NCI-H510A (cell line): ENCODE results near the gene CLEC2A.
A peak's percentile ranks its signal among the peaks of the same experiment; 100 is the strongest.

Experiments
- DNase-seq: peaks from one replicate; lab custom pipeline; 2025; lab: John Stamatoyannopoulos, UW

The CLEC2A gene

DNA sequence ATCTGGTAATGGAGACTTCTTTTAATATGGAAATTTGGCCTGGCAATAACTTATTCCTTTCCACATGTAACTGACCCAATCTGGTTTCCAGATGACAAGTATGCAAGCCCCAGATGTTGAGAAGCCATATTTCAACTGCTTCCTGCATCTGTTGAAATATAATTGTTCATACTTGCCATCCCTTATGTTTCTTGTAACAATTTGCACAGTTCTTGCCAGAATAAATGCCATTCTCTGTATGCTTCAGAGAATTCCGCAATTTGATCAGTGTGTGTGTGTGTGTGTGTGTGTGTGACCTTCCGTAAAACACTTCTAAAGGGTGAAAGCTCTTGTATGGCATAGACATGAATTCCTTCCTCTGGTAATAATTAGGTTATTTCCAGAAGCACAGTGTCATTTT lies 1.8 kb upstream of the CLEC2A start:
- DNase-seq, result no peak

GRCh38 chr12:9931245-9931644 lies 925 bp downstream of the CLEC2A start:
- no peak for DNase-seq

GRCh38 chr12:9928607-9929006 lies 3.6 kb downstream of the CLEC2A start:
- no peak for DNase-seq

GRCh38 chr12:9926876-9927275 lies 5.3 kb downstream of the CLEC2A start:
- DNase-seq, result no peak

GRCh38 chr12:9925705-9926393 lies 6.3 kb downstream of the CLEC2A start:
- DNase-seq, result peak; percentile 3

DNA sequence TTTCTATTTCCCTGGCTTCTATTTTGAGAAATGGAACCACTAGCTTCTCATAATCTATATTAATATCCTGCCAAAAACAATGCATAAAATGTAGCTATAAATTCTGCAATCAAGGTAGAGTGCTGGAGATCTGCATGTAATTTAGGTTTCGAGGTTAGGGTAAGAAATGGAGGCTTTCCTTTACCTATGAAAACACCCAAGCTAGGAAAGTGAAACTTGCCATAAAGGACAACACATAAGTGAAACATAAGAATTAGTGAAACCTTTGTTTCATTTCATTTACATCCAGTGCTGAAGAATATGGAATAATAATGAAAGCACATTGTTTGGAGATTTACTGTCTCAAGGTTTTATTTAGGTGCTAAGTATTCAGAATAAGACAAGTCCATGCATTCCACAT lies 9.7 kb downstream of the CLEC2A start:
- DNase-seq, result no peak

- no peak for DNase-seq
Observed at GRCh38 chr12:9920451-9920850, 11.7 kb downstream of the CLEC2A start.

- no peak for DNase-seq
Observed at GRCh38 chr12:9919443-9919842, 12.7 kb downstream of the CLEC2A start.

DNA sequence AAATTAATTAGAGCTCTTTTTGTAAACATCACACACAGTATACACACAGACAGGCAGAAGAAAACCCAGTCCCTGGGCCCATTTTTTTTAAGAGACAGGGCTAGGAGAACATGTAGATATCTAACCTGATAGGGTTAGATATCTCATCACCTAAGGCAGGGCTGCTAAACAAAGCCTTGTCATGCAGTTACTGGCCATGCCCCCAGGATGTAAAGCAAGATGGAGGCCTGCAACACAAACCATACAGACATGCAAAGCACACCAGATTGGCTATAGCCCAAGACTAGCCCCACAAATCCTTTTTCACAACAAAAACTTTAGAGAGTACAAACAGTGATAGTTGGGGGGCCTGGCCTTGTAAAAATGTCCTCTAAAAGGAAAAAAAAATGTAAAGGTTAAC lies 20.5 kb downstream of the CLEC2A start:
- no peak for DNase-seq

- DNase-seq, result no peak
Observed at GRCh38 chr12:9910716-9911421, 21.3 kb downstream of the CLEC2A start.

DNA sequence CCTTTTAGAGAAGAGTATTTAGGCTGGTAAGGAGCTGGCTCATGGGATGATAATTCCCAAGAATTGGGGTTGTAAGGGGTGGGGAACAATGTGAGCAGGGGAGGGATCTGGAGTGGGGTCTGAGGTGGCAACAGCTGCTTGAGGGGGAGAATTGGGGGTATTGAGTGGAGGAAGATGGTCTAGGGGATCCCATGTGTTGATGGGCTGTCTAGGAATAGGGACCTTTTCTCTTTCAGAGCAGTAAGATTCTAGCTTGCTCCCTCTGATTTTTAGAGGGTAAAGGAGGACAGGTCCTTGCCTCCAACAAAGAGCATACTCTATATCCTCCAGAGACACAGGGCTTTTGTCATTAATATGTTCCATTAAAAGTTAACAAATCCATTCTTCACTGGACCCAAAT lies 22.4 kb downstream of the CLEC2A start:
- no peak for DNase-seq

DNA sequence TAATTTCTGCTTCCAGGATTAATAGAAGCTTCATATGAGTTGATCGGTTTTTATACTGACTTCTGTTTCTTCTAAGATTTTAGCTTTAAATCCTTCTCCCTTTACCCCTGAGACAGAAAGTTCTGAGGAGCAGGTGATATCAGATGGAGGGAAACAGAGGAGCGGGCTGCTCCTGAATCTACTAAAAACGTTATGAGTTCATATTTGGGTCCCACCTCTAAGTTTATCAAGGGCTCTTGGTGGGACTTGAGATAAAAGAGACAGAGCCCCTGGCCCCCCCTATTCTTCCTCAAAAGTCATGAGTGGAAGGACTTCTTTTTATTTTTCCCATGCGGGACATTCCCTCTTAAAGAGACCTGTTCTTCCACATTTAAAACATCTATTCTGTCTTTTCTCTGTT lies 23.8 kb downstream of the CLEC2A start:
- DNase-seq, result no peak

- no peak for DNase-seq
Observed at GRCh38 chr12:9907769-9908168, 24.4 kb downstream of the CLEC2A start.

GRCh38 chr12:9906873-9907272 lies 25.3 kb downstream of the CLEC2A start:
- DNase-seq, result no peak

DNA sequence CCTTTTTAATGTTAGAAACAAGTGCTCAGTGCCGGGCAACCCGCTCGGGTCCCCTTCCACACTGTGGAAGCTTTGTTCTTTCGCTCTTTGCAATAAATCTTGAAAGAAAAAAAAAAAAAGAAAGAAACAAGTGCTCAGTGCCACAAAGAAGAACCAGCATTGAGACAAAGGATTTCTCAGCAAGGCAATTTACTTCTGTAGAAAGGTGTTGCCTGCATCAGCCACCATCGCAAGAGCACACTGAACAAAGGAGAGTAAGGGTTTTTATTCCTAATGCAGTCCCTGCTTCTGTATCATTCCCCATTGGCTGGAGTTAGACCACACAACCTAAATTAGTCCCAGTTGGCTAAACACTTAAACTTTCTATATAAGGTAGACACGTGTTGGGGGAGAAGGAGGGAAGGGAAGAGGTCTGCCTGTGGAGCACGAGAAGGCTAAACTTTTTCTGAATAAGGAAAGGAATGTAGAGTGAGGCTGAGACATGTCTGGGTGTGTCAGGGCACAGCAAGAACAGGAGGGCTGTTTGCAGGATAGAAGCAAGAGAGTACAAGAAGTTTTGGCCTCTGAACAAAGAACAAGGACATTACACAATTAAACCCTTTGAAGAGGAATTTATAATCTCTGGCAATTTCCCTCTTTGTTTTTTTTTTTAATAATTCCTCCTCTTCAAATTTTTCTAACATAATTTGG lies 29.5 kb downstream of the CLEC2A start:
- DNase-seq, result no peak

- no peak for DNase-seq
Observed at GRCh38 chr12:9900930-9901329, 31.2 kb downstream of the CLEC2A start.

DNA sequence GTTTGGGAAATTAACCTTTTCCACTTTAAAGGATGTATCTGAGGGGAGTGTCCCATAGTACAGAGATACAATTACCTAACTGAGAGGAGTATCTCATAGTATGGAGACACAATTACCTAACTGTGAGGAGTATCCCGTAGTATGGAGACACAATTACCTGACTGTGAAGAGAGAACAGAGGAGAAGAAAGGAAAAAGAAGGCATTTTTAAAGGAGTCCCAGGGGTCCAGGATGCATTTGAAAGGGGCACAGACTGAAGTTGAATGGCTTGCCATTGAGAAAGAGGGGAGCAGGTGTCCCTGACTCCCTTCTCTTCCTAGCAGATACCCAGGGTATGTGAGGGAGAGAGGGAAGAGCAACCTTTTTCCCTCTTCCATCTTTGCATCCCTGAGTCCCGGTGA lies 33.0 kb downstream of the CLEC2A start:
- no peak for DNase-seq

DNA sequence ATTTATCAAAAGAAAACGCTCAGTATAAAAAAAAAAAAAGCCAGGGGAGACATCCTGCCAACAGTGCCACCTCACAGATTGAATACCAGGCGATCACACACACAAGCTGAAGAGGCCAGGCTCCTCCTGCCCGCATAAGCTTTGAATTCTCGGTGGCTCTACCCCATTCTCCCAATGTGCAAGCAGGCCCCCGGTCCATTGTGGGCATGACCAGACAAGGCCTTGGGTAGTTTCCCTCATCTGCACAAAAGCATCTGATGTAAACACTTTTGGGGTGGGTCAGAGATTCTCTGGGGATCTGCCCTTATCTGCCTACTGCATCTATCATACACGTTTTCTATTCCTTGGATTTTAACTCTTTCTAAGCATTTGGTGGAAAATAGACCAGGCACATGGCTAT lies 34.6 kb downstream of the CLEC2A start:
- DNase-seq, result no peak

DNA sequence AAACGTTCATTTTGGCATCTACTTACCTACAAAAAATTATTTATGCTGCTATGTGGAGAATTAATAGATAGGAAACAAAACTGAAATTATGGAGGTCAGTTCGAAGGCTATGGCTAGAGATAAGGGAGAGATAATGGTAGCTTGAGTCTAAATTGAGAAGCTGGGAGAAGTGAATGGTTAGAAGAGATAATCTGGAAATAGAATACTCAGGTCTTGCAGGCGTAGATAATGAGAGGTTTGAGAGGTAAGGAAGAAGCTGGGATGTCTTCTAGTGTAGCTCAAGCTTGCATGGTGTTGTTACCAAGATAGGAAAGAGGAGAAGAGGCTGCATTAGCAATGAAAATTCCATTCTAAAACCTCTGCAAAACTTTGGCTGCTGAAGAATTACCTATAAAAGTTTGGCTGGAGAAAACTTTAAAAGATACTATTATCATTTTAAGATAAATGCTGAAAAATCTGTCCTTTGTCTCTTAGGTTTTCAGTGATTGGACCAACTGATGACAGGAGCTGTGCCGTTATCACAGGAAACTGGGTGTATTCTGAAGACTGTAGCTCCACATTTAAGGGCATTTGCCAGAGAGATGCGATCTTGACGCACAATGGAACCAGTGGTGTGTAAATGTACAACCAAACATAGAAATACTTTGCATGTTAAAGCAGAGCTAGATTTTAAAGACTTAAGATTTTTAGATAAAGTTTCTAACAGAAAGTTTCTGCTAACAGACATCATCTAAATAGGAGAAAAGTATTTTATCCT lies 36.8 kb downstream of the CLEC2A start:
- DNase-seq, result no peak

GRCh38 chr12:9888665-9889273 lies 43.4 kb downstream of the CLEC2A start:
- DNase-seq, result no peak

GRCh38 chr12:9883175-9883574 lies 49.0 kb downstream of the CLEC2A start:
- no peak for DNase-seq

GRCh38 chr12:9881988-9882387 lies 50.2 kb downstream of the CLEC2A start:
- no peak for DNase-seq
